WTC11 (cell line): ENCODE data around the gene NRXN3.

ENCODE experiments used
- ATF1 ChIP-seq: sonication (generic); formaldehyde crosslinking; IDR thresholded peaks from 2 replicates; pipeline ENCODE4 v1.8.1; 2023; ENCODE audit warnings: mild to moderate bottlenecking, moderate library complexity, missing genetic modification reagents
- NFYB ChIP-seq: sonication (generic); formaldehyde crosslinking; conservative IDR thresholded peaks from 2 replicates; pipeline ENCODE4 v1.8.0; 2022; ENCODE audit warnings: low read depth, missing genetic modification reagents
- NR1H2 ChIP-seq: sonication (generic); formaldehyde crosslinking; IDR thresholded peaks from 2 replicates; pipeline ENCODE4 v1.9.0; 2021; ENCODE audit warnings: mild to moderate bottlenecking, moderate library complexity, missing genetic modification reagents
- NR2C2 ChIP-seq: sonication (generic); formaldehyde crosslinking; IDR thresholded peaks from 2 replicates; pipeline ENCODE4 v1.8.0; 2022; ENCODE audit warnings: mild to moderate bottlenecking, missing genetic modification reagents
- RELA ChIP-seq: sonication (generic); formaldehyde crosslinking; IDR thresholded peaks from 2 replicates; pipeline ENCODE4 v1.8.1; 2022; ENCODE audit warnings: missing genetic modification reagents, mild to moderate bottlenecking, borderline replicate concordance
- SP1 ChIP-seq: sonication (generic); formaldehyde crosslinking; conservative IDR thresholded peaks from 2 replicates; pipeline ENCODE4 v1.8.1; 2022; ENCODE audit warnings: missing genetic modification reagents
- TF ChIP-seq, protein P1 (sequence below): fragments of 200-600 bp; IDR thresholded peaks from 2 replicates; pipeline ENCODE4 v1.8.0; 2022; ENCODE audit warnings: antibody characterized with exemption
- TF ChIP-seq, protein P2 (sequence below): sonication (generic); formaldehyde crosslinking; conservative IDR thresholded peaks from 2 replicates; pipeline ENCODE4 v1.8.1; 2022; ENCODE audit warnings: mild to moderate bottlenecking, missing genetic modification reagents
- TF ChIP-seq, protein P3 (sequence below): sonication (generic); formaldehyde crosslinking; IDR thresholded peaks from 2 replicates; pipeline ENCODE4 v1.8.0; 2022; ENCODE audit warnings: mild to moderate bottlenecking, missing genetic modification reagents
- TF ChIP-seq, protein P4 (sequence below): sonication (generic); formaldehyde crosslinking; IDR thresholded peaks from 2 replicates; pipeline ENCODE4 v1.8.1; 2022; ENCODE audit warnings: mild to moderate bottlenecking, moderate library complexity, missing genetic modification reagents
- TF ChIP-seq, protein P5 (sequence below): sonication (generic); formaldehyde crosslinking; IDR thresholded peaks from 2 replicates; pipeline ENCODE4 v1.8.1; 2022; ENCODE audit warnings: low read depth, mild to moderate bottlenecking, moderate library complexity, missing genetic modification reagents, borderline replicate concordance

DNA sequence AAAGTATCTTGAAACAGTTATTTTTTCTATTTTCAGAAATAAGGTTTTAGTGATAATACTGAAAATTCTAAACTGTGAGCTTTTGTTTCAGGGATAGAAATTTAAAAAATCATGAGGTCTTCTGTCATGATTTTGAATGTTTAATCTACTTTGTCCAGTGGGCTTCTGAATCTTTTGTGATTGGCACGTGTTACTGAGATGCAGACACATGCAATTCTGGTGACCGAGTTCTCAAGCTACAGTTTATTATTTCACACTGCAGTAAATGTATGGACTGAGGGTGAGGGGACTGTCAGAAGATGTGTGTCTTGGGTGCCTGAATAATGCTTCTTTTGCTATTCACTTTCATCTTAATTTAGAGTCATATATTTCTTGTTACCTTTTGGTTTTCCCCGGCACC is 1262.5 kb downstream of the NRXN3 start:
- no peak for TF ChIP-seq NFYB (CRISPR knock-in tag)
- TF ChIP-seq, protein P1, sequence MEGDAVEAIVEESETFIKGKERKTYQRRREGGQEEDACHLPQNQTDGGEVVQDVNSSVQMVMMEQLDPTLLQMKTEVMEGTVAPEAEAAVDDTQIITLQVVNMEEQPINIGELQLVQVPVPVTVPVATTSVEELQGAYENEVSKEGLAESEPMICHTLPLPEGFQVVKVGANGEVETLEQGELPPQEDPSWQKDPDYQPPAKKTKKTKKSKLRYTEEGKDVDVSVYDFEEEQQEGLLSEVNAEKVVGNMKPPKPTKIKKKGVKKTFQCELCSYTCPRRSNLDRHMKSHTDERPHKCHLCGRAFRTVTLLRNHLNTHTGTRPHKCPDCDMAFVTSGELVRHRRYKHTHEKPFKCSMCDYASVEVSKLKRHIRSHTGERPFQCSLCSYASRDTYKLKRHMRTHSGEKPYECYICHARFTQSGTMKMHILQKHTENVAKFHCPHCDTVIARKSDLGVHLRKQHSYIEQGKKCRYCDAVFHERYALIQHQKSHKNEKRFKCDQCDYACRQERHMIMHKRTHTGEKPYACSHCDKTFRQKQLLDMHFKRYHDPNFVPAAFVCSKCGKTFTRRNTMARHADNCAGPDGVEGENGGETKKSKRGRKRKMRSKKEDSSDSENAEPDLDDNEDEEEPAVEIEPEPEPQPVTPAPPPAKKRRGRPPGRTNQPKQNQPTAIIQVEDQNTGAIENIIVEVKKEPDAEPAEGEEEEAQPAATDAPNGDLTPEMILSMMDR = no peak
- no peak for TF ChIP-seq ATF1 (CRISPR knock-in tag)
- TF ChIP-seq, protein P2, sequence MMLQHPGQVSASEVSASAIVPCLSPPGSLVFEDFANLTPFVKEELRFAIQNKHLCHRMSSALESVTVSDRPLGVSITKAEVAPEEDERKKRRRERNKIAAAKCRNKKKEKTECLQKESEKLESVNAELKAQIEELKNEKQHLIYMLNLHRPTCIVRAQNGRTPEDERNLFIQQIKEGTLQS = no peak
- no peak for TF ChIP-seq NR1H2 (CRISPR knock-in tag)
- TF ChIP-seq, protein P3, sequence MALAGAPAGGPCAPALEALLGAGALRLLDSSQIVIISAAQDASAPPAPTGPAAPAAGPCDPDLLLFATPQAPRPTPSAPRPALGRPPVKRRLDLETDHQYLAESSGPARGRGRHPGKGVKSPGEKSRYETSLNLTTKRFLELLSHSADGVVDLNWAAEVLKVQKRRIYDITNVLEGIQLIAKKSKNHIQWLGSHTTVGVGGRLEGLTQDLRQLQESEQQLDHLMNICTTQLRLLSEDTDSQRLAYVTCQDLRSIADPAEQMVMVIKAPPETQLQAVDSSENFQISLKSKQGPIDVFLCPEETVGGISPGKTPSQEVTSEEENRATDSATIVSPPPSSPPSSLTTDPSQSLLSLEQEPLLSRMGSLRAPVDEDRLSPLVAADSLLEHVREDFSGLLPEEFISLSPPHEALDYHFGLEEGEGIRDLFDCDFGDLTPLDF (CRISPR knock-in tag) = no peak
- no peak for TF ChIP-seq NR2C2 (CRISPR knock-in tag)
- TF ChIP-seq SP1 (CRISPR knock-in tag) = no peak
- TF ChIP-seq, protein P4, sequence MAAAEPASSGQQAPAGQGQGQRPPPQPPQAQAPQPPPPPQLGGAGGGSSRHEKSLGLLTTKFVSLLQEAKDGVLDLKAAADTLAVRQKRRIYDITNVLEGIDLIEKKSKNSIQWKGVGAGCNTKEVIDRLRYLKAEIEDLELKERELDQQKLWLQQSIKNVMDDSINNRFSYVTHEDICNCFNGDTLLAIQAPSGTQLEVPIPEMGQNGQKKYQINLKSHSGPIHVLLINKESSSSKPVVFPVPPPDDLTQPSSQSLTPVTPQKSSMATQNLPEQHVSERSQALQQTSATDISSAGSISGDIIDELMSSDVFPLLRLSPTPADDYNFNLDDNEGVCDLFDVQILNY (CRISPR knock-in tag) = no peak
- TF ChIP-seq, protein P5, sequence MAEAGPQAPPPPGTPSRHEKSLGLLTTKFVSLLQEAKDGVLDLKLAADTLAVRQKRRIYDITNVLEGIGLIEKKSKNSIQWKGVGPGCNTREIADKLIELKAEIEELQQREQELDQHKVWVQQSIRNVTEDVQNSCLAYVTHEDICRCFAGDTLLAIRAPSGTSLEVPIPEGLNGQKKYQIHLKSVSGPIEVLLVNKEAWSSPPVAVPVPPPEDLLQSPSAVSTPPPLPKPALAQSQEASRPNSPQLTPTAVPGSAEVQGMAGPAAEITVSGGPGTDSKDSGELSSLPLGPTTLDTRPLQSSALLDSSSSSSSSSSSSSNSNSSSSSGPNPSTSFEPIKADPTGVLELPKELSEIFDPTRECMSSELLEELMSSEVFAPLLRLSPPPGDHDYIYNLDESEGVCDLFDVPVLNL (CRISPR knock-in tag) = no peak
- TF ChIP-seq RELA (CRISPR knock-in tag) = no peak
